ENCODE measurements around the gene DOK6.
"Not testable (repeated sequence)": the region's sequence is repeated elsewhere in the genome, so short reads cannot be mapped to it uniquely, and the experiment has no call there.

The DOK6 gene

DNA sequence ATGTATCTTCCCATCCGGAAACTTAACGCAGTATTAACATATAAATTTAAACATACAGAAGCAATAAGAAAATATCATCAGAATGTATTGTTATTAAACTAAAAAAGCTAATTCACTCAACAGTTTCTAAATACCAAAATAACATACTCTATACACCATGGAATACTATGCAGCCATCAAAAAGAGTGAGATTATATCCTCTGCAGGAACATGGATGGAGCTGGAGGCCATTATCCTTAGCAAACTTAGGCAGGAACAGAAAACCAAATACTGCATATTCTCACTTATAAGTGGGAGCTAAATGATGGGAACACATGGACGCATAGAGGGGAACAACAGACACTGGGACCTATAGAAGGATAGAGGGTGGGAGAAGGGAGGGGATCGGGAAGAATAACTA lies 419.9 kb downstream of the DOK6 start:
- Histone ChIP-seq H3K27ac (ENCODE audit: insufficient read depth, low read length, poor library complexity, severe bottlenecking) (no peak overlapping the region), H3K4me1 (ENCODE audit: control insufficient read depth, insufficient read depth, low read length, poor library complexity, severe bottlenecking) (no peaks in the 10 kb centered on the region), H3K27me3 (replicated peaks; ENCODE audit: control insufficient read depth, insufficient read depth, low read length, poor library complexity, severe bottlenecking) (no peaks in the 10 kb centered on the region), H3K9me3 (ENCODE audit: control insufficient read depth, low read length) (no peaks in the 10 kb centered on the region), H3K4me3 (ENCODE audit: insufficient read depth, low read depth, low read length, poor library complexity, severe bottlenecking) (no peak overlapping the region), H3K36me3 (ENCODE audit: control insufficient read depth, insufficient read depth, low read length) (peaks cover 5% of the 10 kb centered on the region)
- DNase-seq, result no peak

DNA sequence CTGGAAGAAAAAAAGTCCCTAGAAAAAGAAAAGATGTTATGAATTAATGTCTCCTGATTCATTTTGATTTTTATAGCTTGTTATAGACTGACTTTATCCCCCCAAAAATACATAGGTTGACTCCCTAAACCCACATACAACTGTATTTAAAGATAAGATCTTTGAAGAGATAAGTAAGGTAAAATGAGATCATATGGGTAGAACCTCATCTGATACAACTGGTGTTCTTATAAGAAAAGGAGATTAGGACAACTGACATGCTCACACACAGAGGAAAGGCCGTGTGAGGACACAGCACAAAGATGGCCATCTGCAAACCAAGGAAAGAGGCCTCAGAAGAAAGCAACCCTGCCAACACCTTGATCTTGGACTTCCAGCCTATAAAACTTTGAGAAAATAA lies 429.5 kb downstream of the DOK6 start:
- Histone ChIP-seq H3K27me3 (replicated peaks; ENCODE audit: control insufficient read depth, insufficient read depth, low read length, poor library complexity, severe bottlenecking) (no peaks in the 10 kb centered on the region), H3K4me1 (ENCODE audit: control insufficient read depth, insufficient read depth, low read length, poor library complexity, severe bottlenecking) (no peaks in the 10 kb centered on the region), H3K36me3 (ENCODE audit: control insufficient read depth, insufficient read depth, low read length) (peaks cover 9% of the 10 kb centered on the region), H3K4me3 (ENCODE audit: insufficient read depth, low read depth, low read length, poor library complexity, severe bottlenecking) (no peak overlapping the region), H3K9me3 (ENCODE audit: control insufficient read depth, low read length) (no peaks in the 10 kb centered on the region), H3K27ac (ENCODE audit: insufficient read depth, low read length, poor library complexity, severe bottlenecking) (no peak overlapping the region)
- no peak for DNase-seq

DNA sequence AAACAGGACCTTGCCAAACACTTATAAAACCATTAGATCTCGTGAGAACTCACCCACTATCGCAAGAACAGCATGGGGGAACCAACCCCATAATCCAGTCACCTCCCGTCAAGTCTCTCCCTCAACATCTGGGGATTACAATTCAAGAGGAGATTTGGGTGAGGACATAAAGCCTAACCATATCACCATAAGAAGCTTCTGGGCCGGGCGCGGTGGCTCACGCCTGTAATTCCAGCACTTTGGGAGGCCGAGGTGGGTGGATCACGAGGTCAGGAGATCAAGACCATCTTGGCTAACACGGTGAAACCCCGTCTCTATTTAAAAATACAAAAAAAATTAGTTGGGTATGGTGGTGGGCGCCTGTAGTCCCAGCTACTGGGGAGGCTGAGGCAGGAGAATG lies 434.3 kb downstream of the DOK6 start:
- H3K36me3 ChIP-seq (ENCODE audit: control insufficient read depth, insufficient read depth, low read length); H3K4me1 ChIP-seq (ENCODE audit: control insufficient read depth, insufficient read depth, low read length, poor library complexity, severe bottlenecking); H3K27me3 ChIP-seq (replicated peaks; ENCODE audit: control insufficient read depth, insufficient read depth, low read length, poor library complexity, severe bottlenecking); H3K9me3 ChIP-seq (ENCODE audit: control insufficient read depth, low read length); DNase-seq; H3K4me3 ChIP-seq (ENCODE audit: insufficient read depth, low read depth, low read length, poor library complexity, severe bottlenecking); H3K27ac ChIP-seq (ENCODE audit: insufficient read depth, low read length, poor library complexity, severe bottlenecking): not testable (repeated sequence)

DNA sequence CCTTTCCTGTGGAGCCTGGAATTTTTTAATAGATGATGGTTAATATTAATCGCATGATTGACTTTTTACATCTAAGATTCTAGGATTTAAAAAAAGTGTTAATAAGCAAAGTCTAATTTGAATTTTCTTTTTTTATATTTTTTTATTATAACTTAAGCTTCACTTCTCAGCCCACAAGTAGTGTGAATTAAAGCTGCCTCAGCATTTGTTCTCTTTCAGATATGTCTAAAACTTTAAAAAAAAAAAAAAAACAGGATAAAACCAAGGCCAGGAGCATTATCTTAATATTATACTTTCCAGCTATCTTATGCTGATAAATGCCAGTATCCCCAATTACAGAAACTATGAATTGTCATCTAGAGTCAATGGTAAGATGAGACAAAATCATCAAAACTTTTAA lies 437.3 kb downstream of the DOK6 start:
- Histone ChIP-seq H3K27ac (ENCODE audit: insufficient read depth, low read length, poor library complexity, severe bottlenecking) (no peak overlapping the region), H3K4me3 (ENCODE audit: insufficient read depth, low read depth, low read length, poor library complexity, severe bottlenecking) (no peak overlapping the region), H3K27me3 (replicated peaks; ENCODE audit: control insufficient read depth, insufficient read depth, low read length, poor library complexity, severe bottlenecking) (no peaks in the 10 kb centered on the region), H3K36me3 (ENCODE audit: control insufficient read depth, insufficient read depth, low read length) (no peaks in the 10 kb centered on the region), H3K4me1 (ENCODE audit: control insufficient read depth, insufficient read depth, low read length, poor library complexity, severe bottlenecking) (no peaks in the 10 kb centered on the region), H3K9me3 (ENCODE audit: control insufficient read depth, low read length) (no peaks in the 10 kb centered on the region)
- no peak for DNase-seq

DNA sequence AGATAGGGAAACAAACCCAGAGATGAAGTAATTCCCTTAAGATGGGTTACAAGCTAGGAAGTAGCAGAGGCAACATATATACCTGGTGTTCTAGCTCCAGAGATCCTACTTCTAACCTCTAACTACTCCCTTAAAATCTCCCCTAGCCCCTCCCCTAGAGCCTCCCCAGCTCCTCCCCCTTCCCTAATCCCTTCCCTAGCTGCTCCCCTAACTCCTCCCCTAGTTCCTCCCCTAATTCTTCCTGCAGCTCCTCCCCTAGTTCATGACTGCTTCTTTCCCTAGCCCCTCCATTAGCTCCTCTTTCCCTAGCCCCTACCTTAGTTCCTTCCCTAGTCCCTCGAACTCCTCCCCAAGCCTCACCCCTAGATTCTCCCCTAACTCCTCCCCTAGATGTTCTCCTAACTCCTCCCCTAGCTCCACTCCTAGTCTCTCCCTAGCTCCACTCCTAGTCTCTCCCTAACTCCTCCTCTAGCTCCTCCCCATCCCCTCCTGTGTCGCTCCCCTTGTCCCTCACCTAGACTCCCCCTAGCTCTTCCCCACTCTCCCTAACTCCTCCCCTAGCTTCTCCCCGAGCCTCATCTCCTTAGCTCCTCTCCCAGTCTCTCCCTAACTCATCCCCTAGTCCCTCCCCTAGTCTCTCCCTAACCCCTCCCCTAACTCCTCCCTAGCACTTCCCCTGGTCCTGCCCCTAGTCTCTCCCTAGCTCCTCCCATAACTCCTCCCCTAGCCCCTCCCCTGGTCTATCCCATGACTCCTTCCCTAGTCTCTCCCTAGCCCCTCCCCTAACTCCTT lies 438.1 kb downstream of the DOK6 start:
- Histone ChIP-seq H3K36me3 (ENCODE audit: control insufficient read depth, insufficient read depth, low read length) (no peaks in the 10 kb centered on the region), H3K9me3 (ENCODE audit: control insufficient read depth, low read length) (no peaks in the 10 kb centered on the region), H3K4me1 (ENCODE audit: control insufficient read depth, insufficient read depth, low read length, poor library complexity, severe bottlenecking) (no peaks in the 10 kb centered on the region), H3K27me3 (replicated peaks; ENCODE audit: control insufficient read depth, insufficient read depth, low read length, poor library complexity, severe bottlenecking) (no peaks in the 10 kb centered on the region), H3K27ac (ENCODE audit: insufficient read depth, low read length, poor library complexity, severe bottlenecking) (no peak overlapping the region), H3K4me3 (ENCODE audit: insufficient read depth, low read depth, low read length, poor library complexity, severe bottlenecking) (no peak overlapping the region)
- DNase-seq, result no peak

DNA sequence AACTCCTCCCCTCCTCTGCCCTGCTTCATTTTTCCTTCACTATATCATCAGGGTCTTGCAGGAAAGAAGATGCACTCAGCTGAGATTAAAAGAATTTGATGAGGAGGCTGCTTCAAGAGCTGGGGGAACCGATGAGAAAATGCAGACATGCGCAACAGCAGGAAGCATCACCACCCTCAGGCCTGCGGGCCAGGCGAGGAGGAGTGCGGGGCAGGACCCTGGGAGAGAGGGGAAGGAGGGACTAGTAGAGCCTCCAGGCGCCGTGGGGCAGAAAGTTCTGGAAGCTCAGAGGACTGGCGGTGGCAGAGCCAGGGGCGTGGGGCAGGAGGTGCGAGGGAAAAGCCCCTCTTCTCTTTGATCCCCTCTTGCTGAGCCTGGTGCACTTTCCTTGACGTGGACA lies 438.8 kb downstream of the DOK6 start:
- no peak overlapping the region for H3K4me3 ChIP-seq (ENCODE audit: insufficient read depth, low read depth, low read length, poor library complexity, severe bottlenecking)
- no peak for DNase-seq

DNA sequence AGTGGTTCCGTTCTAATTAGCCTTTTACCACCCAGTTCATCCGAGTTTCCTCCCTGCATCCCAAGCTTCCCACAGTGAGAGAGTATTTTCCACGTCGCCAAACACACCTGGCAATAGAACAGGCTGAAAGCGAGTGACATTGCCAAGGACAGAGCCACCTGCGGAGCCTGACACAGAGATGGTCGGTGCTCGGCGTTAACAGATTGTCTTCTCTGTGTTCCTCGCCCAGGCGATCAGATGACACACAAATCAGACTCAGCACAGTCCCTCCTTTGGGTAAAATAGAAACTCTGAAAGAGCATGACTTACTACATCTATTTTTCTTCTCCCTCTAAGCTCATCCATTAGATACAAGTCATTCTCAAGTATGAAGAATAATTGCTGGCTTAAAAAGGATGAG lies 439.3 kb downstream of the DOK6 start:
- H3K4me1 ChIP-seq (ENCODE audit: control insufficient read depth, insufficient read depth, low read length, poor library complexity, severe bottlenecking), result no peaks in the 10 kb centered on the region
- H3K27ac ChIP-seq (ENCODE audit: insufficient read depth, low read length, poor library complexity, severe bottlenecking), result no peak overlapping the region
- H3K36me3 ChIP-seq (ENCODE audit: control insufficient read depth, insufficient read depth, low read length), result no peaks in the 10 kb centered on the region
- H3K9me3 ChIP-seq (ENCODE audit: control insufficient read depth, low read length), result no peaks in the 10 kb centered on the region
- H3K4me3 ChIP-seq (ENCODE audit: insufficient read depth, low read depth, low read length, poor library complexity, severe bottlenecking), result no peak overlapping the region
- no peaks in the 10 kb centered on the region for H3K27me3 ChIP-seq (replicated peaks; ENCODE audit: control insufficient read depth, insufficient read depth, low read length, poor library complexity, severe bottlenecking)
- no peak for DNase-seq

More for the DNA sequence above, 438.8 kb downstream of the DOK6 start:
- no peaks in the 10 kb centered on the region for H3K4me1 ChIP-seq (ENCODE audit: control insufficient read depth, insufficient read depth, low read length, poor library complexity, severe bottlenecking)
- H3K36me3 ChIP-seq (ENCODE audit: control insufficient read depth, insufficient read depth, low read length), result no peaks in the 10 kb centered on the region
- no peaks in the 10 kb centered on the region for H3K27me3 ChIP-seq (replicated peaks; ENCODE audit: control insufficient read depth, insufficient read depth, low read length, poor library complexity, severe bottlenecking)
- no peaks in the 10 kb centered on the region for H3K9me3 ChIP-seq (ENCODE audit: control insufficient read depth, low read length)
- no peak overlapping the region for H3K27ac ChIP-seq (ENCODE audit: insufficient read depth, low read length, poor library complexity, severe bottlenecking)

DNA sequence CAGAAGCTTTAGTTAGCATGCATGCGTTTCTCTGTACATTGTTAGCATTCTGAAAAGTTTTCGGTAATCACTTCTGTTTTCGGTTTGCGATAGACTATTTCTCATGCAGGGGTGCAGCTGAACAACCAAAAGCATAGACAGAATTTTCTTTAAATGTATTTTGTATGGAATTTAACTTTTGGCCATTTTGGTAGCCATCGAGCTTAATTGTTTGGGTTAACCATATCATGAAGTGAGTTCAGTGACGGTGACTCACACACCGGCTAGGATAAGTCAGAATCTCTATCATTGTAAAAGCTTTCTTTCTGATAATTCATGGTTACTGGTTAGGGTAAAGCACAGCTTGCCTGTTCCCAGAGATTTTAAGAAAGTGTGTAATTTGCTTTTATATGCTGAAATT lies 439.8 kb downstream of the DOK6 start:
- no peak overlapping the region for H3K27ac ChIP-seq (ENCODE audit: insufficient read depth, low read length, poor library complexity, severe bottlenecking)
- H3K4me1 ChIP-seq (ENCODE audit: control insufficient read depth, insufficient read depth, low read length, poor library complexity, severe bottlenecking), result no peaks in the 10 kb centered on the region
- DNase-seq, result no peak
- no peaks in the 10 kb centered on the region for H3K27me3 ChIP-seq (replicated peaks; ENCODE audit: control insufficient read depth, insufficient read depth, low read length, poor library complexity, severe bottlenecking)
- H3K4me3 ChIP-seq (ENCODE audit: insufficient read depth, low read depth, low read length, poor library complexity, severe bottlenecking), result no peak overlapping the region
- H3K9me3 ChIP-seq (ENCODE audit: control insufficient read depth, low read length), result no peaks in the 10 kb centered on the region
- no peaks in the 10 kb centered on the region for H3K36me3 ChIP-seq (ENCODE audit: control insufficient read depth, insufficient read depth, low read length)

DNA sequence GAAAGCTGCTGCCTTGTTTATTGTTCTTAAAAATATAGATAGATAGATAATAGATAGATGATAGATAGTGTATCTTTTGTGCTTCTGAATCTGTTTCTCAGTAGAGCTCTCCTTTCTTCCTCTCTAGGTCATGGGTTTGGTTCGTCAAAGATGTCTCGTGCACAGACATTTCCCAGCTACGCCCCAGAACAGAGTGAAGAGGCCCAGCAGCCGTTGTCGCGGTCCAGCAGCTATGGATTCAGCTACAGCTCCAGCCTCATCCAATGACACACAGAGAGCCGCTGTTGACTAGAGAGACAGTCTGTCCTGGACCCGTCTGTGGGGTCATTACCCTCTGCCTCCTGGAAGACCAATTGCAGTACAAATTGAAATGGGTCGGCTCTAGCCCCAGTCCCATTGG lies 440.4 kb downstream of the DOK6 start:
- DNase-seq, result no peak
- no peaks in the 10 kb centered on the region for H3K27me3 ChIP-seq (replicated peaks; ENCODE audit: control insufficient read depth, insufficient read depth, low read length, poor library complexity, severe bottlenecking)
- no peak overlapping the region for H3K4me3 ChIP-seq (ENCODE audit: insufficient read depth, low read depth, low read length, poor library complexity, severe bottlenecking)
- H3K27ac ChIP-seq (ENCODE audit: insufficient read depth, low read length, poor library complexity, severe bottlenecking), result no peak overlapping the region
- no peaks in the 10 kb centered on the region for H3K36me3 ChIP-seq (ENCODE audit: control insufficient read depth, insufficient read depth, low read length)
- no peaks in the 10 kb centered on the region for H3K9me3 ChIP-seq (ENCODE audit: control insufficient read depth, low read length)
- no peaks in the 10 kb centered on the region for H3K4me1 ChIP-seq (ENCODE audit: control insufficient read depth, insufficient read depth, low read length, poor library complexity, severe bottlenecking)

DNA sequence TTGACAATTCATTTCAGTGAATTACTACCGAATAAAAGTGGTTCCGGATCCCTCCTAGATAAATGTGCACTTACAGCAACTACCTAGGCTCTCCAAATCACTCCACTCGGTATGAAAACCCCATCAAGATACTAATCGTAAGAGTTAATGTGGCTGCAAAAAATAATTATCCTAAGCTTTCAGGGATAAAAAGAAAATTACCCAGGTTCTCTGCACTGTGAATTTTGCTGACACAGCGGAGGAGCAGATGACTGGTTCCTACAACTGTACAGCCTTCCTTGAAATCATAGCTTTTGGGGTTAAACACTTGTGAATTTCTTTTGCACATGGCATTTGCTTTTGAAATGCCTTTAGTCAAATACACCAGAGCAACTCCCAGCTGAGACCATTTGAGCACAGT lies 442.3 kb downstream of the DOK6 start:
- DNase-seq, result no peak
- H3K4me1 ChIP-seq (ENCODE audit: control insufficient read depth, insufficient read depth, low read length, poor library complexity, severe bottlenecking), result no peaks in the 10 kb centered on the region
- no peaks in the 10 kb centered on the region for H3K36me3 ChIP-seq (ENCODE audit: control insufficient read depth, insufficient read depth, low read length)
- no peaks in the 10 kb centered on the region for H3K9me3 ChIP-seq (ENCODE audit: control insufficient read depth, low read length)
- no peak overlapping the region for H3K4me3 ChIP-seq (ENCODE audit: insufficient read depth, low read depth, low read length, poor library complexity, severe bottlenecking)
- no peaks in the 10 kb centered on the region for H3K27me3 ChIP-seq (replicated peaks; ENCODE audit: control insufficient read depth, insufficient read depth, low read length, poor library complexity, severe bottlenecking)
- no peak overlapping the region for H3K27ac ChIP-seq (ENCODE audit: insufficient read depth, low read length, poor library complexity, severe bottlenecking)
